Measurements from ENCODE around the gene NUP98.

DNA sequence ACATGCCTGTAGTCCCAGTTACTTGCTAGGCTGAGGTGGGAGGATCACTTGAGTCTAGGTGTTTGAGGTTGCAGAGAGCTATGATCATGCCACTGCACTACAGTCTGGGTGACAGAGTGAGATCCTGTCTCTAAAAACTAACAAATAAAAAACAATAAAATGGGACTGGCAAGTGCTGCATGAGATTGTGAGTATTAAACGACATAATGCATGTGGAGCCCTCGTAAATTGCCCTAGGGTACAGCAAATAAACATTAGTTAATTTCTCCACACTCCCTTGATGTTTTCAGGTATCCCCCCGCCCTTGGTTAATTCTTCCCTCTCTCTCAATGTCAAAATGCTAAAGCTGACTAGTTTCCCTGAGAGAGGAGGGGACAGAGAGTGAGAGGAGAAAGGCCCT, 48.3 kb upstream of the NUP98 start:
- no peak for TF ChIP-seq POLR2A (IDR thresholded peaks at IDR 0.05; ENCODE audit: low read depth, low read length)
- TF ChIP-seq, protein P1, sequence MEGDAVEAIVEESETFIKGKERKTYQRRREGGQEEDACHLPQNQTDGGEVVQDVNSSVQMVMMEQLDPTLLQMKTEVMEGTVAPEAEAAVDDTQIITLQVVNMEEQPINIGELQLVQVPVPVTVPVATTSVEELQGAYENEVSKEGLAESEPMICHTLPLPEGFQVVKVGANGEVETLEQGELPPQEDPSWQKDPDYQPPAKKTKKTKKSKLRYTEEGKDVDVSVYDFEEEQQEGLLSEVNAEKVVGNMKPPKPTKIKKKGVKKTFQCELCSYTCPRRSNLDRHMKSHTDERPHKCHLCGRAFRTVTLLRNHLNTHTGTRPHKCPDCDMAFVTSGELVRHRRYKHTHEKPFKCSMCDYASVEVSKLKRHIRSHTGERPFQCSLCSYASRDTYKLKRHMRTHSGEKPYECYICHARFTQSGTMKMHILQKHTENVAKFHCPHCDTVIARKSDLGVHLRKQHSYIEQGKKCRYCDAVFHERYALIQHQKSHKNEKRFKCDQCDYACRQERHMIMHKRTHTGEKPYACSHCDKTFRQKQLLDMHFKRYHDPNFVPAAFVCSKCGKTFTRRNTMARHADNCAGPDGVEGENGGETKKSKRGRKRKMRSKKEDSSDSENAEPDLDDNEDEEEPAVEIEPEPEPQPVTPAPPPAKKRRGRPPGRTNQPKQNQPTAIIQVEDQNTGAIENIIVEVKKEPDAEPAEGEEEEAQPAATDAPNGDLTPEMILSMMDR (IDR thresholded peaks at IDR 0.05; ENCODE audit: extremely low read depth in 1 of 2, insufficient read depth in 1 of 2, low read depth in 1 of 2, low read length in 2 of 2) = no peak
- no peak for TF ChIP-seq POLR2AphosphoS5 (IDR thresholded peaks at IDR 0.05; ENCODE audit: insufficient read depth, low read depth, low read length)

Data from endothelial cell of umbilical vein (primary cell).